Hepatocyte (in vitro differentiated cells): ENCODE measurements around the gene CDC123. TPM values are rescaled to one million over a fixed set of nuclear protein-coding genes. Genes with fewer than 3 reads are reported as not detected.

Experiments
- DNase-seq: peaks from one replicate; pipeline ENCODE4 v3.0.0-alpha.2; 2016; ENCODE audit warnings: low spot score
- H2AFZ ChIP-seq: fragments of 200-600 bp; sonication (generic); 2 replicates; pipeline ENCODE4 v1.6.0; 2016; ENCODE audit warnings: antibody characterized with exemption, mild to moderate bottlenecking
- H3K27ac ChIP-seq: fragments of 200-600 bp; sonication (generic); 2 replicates; pipeline ENCODE4 v1.5.1; 2016; ENCODE audit warnings: mild to moderate bottlenecking
- H3K27me3 ChIP-seq: fragments of 200-600 bp; sonication (generic); 2 replicates; pipeline ENCODE4 v1.6.1; 2016
- H3K36me3 ChIP-seq: fragments of 200-600 bp; sonication (generic); replicated peaks from 2 replicates; pipeline ENCODE4 v1.5.1; 2016; ENCODE audit warnings: low read depth; ENCODE audit not compliant: insufficient read depth
- H3K4me1 ChIP-seq: fragments of 200-600 bp; sonication (generic); 2 replicates; pipeline ENCODE4 v1.5.1; 2016; ENCODE audit warnings: mild to moderate bottlenecking, moderate library complexity; ENCODE audit not compliant: insufficient read depth
- H3K4me2 ChIP-seq: fragments of 200-600 bp; sonication (generic); 2 replicates; pipeline ENCODE4 v1.6.0; 2016
- H3K4me3 ChIP-seq: fragments of 200-600 bp; sonication (generic); 2 replicates; pipeline ENCODE4 v1.5.1; 2016; ENCODE audit warnings: mild to moderate bottlenecking
- H3K79me2 ChIP-seq: fragments of 200-600 bp; sonication (generic); 2 replicates; pipeline ENCODE4 v1.6.0; 2017; ENCODE audit warnings: mild to moderate bottlenecking
- H3K9me2 ChIP-seq: fragments of 200-600 bp; sonication (generic); replicated peaks from 2 replicates; pipeline ENCODE4 v1.6.0; 2017; ENCODE audit warnings: mild to moderate bottlenecking; ENCODE audit not compliant: insufficient read depth
- H3K9me3 ChIP-seq: fragments of 200-600 bp; sonication (generic); 2 replicates; pipeline ENCODE4 v1.5.1; 2016; ENCODE audit warnings: low read depth, mild to moderate bottlenecking
- H4K20me1 ChIP-seq: fragments of 200-600 bp; sonication (generic); 2 replicates; pipeline ENCODE4 v1.6.0; 2016; ENCODE audit warnings: mild to moderate bottlenecking; ENCODE audit not compliant: insufficient read depth, poor library complexity, severe bottlenecking
- CTCF ChIP-seq: fragments of 200-600 bp; sonication (generic); IDR thresholded peaks from 2 replicates; pipeline ENCODE4 v1.5.1; 2016; ENCODE audit warnings: antibody characterized with exemption, mild to moderate bottlenecking; ENCODE audit not compliant: poor library complexity
- EZH2 ChIP-seq: fragments of 200-600 bp; sonication (generic); IDR thresholded peaks from 2 replicates; pipeline ENCODE4 v1.6.1; 2016; ENCODE audit warnings: antibody characterized with exemption, mild to moderate bottlenecking, borderline replicate concordance
- EZH2phosphoT487 ChIP-seq: fragments of 200-600 bp; sonication (generic); IDR thresholded peaks from one replicate; pipeline ENCODE4 v1.6.1; 2018; ENCODE audit warnings: antibody characterized with exemption, mild to moderate bottlenecking, low read depth, moderate library complexity; ENCODE audit not compliant: unreplicated experiment, severe bottlenecking
- WGBS: methylation state at CpG from one replicate; pipeline ENCODE4 v1.1.6; 2016; ENCODE audit warnings: low lambda C conversion rate; ENCODE audit errors: missing lambda C conversion rate; 5-methylcytosine and 5-hydroxymethylcytosine counted together
- polyA plus RNA-seq: library from polyadenylated mRNA; unstranded; fragments of >200 nt; fragmentation: Nextera tagmentation; extraction: Ambion mirVana; gene quantifications from 2 replicates; pipeline ENCODE4 v1.2.1, GENCODE V29; 2016
- total RNA-seq: library from RNA; depleted of rRNA; stranded (reverse); fragments of >200 nt; gene quantifications from 2 replicates; pipeline ENCODE4 v1.2.3, GENCODE V29; 2014

The CDC123 gene
- total and polyA plus RNA-seq, 2 experiments from 2014 or later = 92.3 to 104 TPM

DNA sequence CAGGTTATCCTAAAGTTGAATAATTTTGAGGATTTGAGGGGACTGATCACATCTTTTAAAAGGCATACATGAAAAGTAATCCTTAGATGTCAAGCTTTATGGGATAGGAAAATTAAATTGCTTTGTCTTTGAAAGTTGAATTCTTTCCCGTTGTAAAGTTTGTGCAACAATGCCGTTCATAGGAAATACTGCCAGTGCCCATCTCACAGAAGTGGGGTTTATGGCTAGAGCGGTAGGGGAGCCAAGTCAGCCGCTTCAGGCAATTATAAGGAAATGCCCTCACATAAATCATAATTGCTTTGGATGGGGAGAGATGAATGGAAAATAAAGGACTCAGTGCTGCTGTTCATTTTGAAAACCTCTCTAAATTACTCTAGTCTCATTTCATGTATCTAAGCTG, 18.1 kb downstream of the CDC123 start:
- peaks cover 6% of the 10 kb centered on the region for H3K36me3 ChIP-seq
- TF ChIP-seq CTCF = no peak
- no peak for TF ChIP-seq EZH2
- TF ChIP-seq EZH2phosphoT487 = no peak
- no peak overlapping the region for H2AFZ ChIP-seq
- H3K27me3 ChIP-seq = no peaks in the 10 kb centered on the region
- H3K4me1 ChIP-seq = no peaks in the 10 kb centered on the region
- H3K4me2 ChIP-seq = no peak overlapping the region
- no peak for DNase-seq
- H3K9me2 ChIP-seq = no peaks in the 10 kb centered on the region
- H3K79me2 ChIP-seq = no peaks in the 10 kb centered on the region
- peak overlapping the region; percentile 59 for H3K27ac ChIP-seq
- no peaks in the 10 kb centered on the region for H4K20me1 ChIP-seq
- H3K4me3 ChIP-seq = no peak overlapping the region
- 65% methylated on average over 4 of the region's 4 CpGs for WGBS
- no peaks in the 10 kb centered on the region for H3K9me3 ChIP-seq

DNA sequence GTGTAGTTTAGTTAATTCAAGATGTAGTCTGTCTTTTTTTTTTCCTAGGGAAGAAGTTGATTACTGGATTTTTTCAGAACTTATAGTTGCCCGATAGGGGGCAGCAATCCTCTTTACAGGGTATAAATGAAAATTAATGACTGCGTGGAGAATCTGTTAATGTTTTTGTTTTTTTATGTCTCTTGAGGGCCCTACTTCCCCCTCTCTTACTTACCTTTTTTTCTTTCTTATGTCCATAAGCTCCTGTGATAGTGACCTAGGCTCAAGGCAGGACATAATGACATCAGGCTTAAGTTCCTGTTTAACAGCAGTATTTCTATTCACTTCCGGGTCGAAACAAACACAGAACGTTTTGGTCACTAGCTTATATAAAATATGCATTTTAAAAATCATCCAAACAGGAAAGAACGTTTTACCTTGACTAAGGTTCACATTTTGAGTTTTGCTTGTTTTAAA, 18.8 kb downstream of the CDC123 start:
- no peaks in the 10 kb centered on the region for H4K20me1 ChIP-seq
- peak overlapping the region; percentile 59 for H3K27ac ChIP-seq
- no peaks in the 10 kb centered on the region for H3K79me2 ChIP-seq
- no peak overlapping the region for H2AFZ ChIP-seq
- H3K27me3 ChIP-seq = no peaks in the 10 kb centered on the region
- peak; percentile 61 for TF ChIP-seq CTCF
- no peak for TF ChIP-seq EZH2
- no peak for TF ChIP-seq EZH2phosphoT487
- H3K4me3 ChIP-seq = no peak overlapping the region
- peak; percentile 80 for DNase-seq
- H3K36me3 ChIP-seq = peaks cover 6% of the 10 kb centered on the region
- H3K4me1 ChIP-seq = no peaks in the 10 kb centered on the region
- no peaks in the 10 kb centered on the region for H3K9me3 ChIP-seq
- WGBS = 61% methylated on average over 6 of the region's 6 CpGs
- no peak overlapping the region for H3K4me2 ChIP-seq
- H3K9me2 ChIP-seq = no peaks in the 10 kb centered on the region

- no peaks in the 10 kb centered on the region for H3K36me3 ChIP-seq
- no peaks in the 10 kb centered on the region for H3K27me3 ChIP-seq
- peaks cover 3% of the 10 kb centered on the region for H3K79me2 ChIP-seq
- no peak overlapping the region for H3K4me3 ChIP-seq
- H3K4me1 ChIP-seq = no peaks in the 10 kb centered on the region
- no peak overlapping the region for H3K27ac ChIP-seq
- H2AFZ ChIP-seq = no peak overlapping the region
- 94% methylated on average over 8 of the region's 8 CpGs for WGBS
- no peak overlapping the region for H3K4me2 ChIP-seq
- H4K20me1 ChIP-seq = no peaks in the 10 kb centered on the region
- H3K9me2 ChIP-seq = no peaks in the 10 kb centered on the region
- no peak for TF ChIP-seq EZH2
- no peak for TF ChIP-seq CTCF
- TF ChIP-seq EZH2phosphoT487 = no peak
- H3K9me3 ChIP-seq = no peaks in the 10 kb centered on the region
- DNase-seq = no peak
Observed at GRCh38 chr10:12218991-12219390, 23.0 kb downstream of the CDC123 start.
